PFSK-1 (cell line): ENCODE measurements around the gene NPL.
A peak's percentile ranks its signal among the peaks of the same experiment; 100 is the strongest.

ENCODE experiments used
- FOXP2 ChIP-seq: optimal IDR thresholded peaks from 2 replicates; pipeline ENCODE3; 2011; ENCODE audit warnings: borderline replicate concordance, control low read depth, inconsistent platforms; ENCODE audit not compliant: insufficient read depth; ENCODE audit errors: extremely low read length, extremely low read depth
- POLR2AphosphoS5 ChIP-seq: IDR thresholded peaks from 2 replicates; pipeline ENCODE4 v1.6.1; 2012; ENCODE audit warnings: low read depth, mild to moderate bottlenecking, control low read depth, low read length, moderate library complexity
- REST ChIP-seq, 2 experiments: IDR thresholded peaks; 2 replicates each; pipeline versions ENCODE4 v1.6.1 to v1.8.0; 2011 to 2012; ENCODE audit warnings: low read depth in 2 of 2, low read length in 2 of 2, control low read depth in 1 of 2, inconsistent platforms in 1 of 2, mild to moderate bottlenecking in 1 of 2, moderate library complexity in 1 of 2; ENCODE audit not compliant: insufficient read depth in 1 of 2
- SIN3A ChIP-seq: IDR thresholded peaks from 2 replicates; pipeline ENCODE4 v1.6.1; 2012; ENCODE audit warnings: mild to moderate bottlenecking, low read length, moderate library complexity, borderline replicate concordance; ENCODE audit not compliant: insufficient read depth
- TAF1 ChIP-seq: IDR thresholded peaks from 2 replicates; pipeline ENCODE4 v1.6.1; 2012; ENCODE audit warnings: low read length, control low read depth, borderline replicate concordance; ENCODE audit not compliant: insufficient read depth

NPL gene

GRCh38 chr1:182834326-182834725 is 44.8 kb downstream of the NPL start:
- TF ChIP-seq TAF1: no peak
- no peak for TF ChIP-seq REST (IDR thresholded peaks at IDR 0.05; ENCODE audit: insufficient read depth in 1 of 2, low read depth in 2 of 2, low read length in 2 of 2)
- TF ChIP-seq POLR2AphosphoS5: no peak
- TF ChIP-seq FOXP2: no peak
- TF ChIP-seq SIN3A: no peak

DNA sequence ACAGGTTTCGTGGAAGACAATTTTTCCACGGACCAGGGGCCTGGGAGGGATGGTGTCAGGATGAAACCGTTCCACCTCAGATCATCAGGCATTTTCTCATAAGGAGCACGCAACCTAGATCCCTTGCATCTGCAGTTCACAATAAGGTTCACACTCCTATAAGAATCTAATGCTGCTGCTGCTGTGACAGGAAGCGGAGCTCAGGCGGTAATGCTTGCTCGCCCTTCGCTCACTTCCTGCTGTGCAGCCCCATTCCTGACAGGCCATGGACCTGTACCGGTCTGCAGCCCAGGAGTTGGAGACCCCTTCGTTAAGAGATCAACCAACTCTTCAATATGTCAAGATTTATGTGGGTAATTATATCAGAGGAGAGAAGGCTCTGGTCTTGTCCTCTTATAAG is 46.2 kb downstream of the NPL start:
- no peak for TF ChIP-seq TAF1
- no peak for TF ChIP-seq FOXP2
- TF ChIP-seq REST (IDR thresholded peaks at IDR 0.05; ENCODE audit: insufficient read depth in 1 of 2, low read depth in 2 of 2, low read length in 2 of 2): no peak
- no peak for TF ChIP-seq SIN3A
- TF ChIP-seq POLR2AphosphoS5: no peak

DNA sequence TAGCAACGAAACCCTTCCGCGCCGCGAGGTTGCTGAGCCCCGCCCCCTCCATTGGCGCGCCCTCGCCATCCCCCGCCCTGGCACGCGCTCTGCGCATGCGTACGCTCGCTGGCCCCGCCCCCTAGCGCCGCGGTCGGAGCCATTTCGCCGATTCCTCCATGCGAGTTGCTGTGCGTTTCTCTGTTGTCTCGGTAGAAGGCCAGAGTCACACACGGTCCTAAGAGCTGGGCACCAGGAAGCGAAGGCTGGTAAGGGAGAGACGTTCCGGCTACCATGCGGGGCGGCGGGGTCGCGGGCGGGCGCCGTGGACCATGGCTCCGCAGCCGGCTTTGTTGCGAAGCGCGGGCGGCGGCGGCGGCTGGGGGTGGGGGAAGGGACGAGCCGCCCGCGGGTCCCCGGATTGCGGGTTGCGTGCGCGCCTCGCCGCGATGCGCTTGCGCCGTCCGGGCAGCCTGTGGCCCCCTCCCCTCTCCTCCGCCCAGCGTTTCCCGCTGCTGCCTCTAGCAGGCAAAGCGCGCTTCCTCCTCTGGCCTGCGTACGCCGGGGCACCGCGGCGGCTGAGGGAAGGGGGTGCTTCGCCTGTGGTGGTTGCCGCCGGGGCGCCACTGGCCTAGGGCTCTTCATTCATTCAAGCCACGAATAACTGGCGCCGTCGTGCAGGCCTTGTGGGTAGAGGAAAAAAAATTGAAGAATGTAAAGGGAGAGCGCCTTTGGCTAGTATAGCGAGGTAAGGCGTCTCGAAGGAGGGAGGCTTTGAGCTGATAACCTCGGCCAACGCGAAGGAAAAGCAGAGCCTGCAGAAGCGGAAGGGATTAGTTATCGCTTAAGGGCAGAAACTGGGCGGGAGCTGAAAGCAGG is 49.9 kb downstream of the NPL start, which contains the start of gene DHX9:
DHX9 (plus strand) TSS at position 139 of the 858 bp plus-strand sequence. CDS start 3,220 bp downstream, outside the sequence.
- peak in 1 of 2 experiments; percentile 56; a peak in 1 of 4 replicates for TF ChIP-seq REST (IDR thresholded peaks at IDR 0.05; ENCODE audit: insufficient read depth in 1 of 2, low read depth in 2 of 2, low read length in 2 of 2)
- peak; percentile 92; the same call in 1 of the 2 replicates for TF ChIP-seq TAF1
- TF ChIP-seq POLR2AphosphoS5: peak; percentile 98
- no peak for TF ChIP-seq FOXP2
- TF ChIP-seq SIN3A: no peak

DNA sequence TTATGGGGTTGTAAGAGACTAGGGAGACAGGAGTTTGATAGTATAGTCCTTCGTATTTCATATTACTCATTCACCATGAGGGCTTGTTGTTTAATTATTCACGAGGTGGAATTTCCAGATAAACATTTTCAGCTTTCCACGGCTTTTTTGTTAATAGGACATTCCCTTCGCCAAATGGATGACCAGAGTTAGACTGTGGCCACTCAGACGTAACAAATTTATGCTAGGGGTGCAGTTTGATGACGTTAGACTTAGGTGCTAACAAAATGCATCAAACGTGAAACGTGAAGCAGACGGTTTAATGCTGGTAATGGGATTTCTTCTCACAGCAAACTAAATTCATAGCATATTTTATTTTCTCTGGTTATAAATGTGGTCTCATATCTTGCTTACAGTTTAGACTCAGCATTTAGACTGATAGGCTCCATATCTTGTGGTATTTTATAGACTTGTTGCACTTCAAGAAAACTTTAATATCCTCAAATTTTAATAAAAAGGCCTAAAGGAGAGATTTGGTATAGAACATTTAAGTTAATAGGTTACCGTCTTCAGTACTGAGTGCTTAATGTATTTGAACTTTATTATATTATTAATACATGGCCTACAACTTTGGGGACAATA is 51.9 kb downstream of the NPL start:
- TF ChIP-seq SIN3A: no peak
- no peak for TF ChIP-seq FOXP2
- no peak for TF ChIP-seq TAF1
- no peak for TF ChIP-seq REST (IDR thresholded peaks at IDR 0.05; ENCODE audit: insufficient read depth in 1 of 2, low read depth in 2 of 2, low read length in 2 of 2)
- TF ChIP-seq POLR2AphosphoS5: no peak
